Natural killer cell (primary cell): ENCODE measurements around the gene GCNT2. TPM values are rescaled to one million over a fixed set of nuclear protein-coding genes. Genes with fewer than 3 reads are reported as not detected.
A peak's percentile ranks its signal among the peaks of the same experiment; 100 is the strongest.

Source experiments
- ATAC-seq, 3 donors: fragments of 150-1000 bp in 2 of 3; fragments of 200-7000 bp in 1 of 3; cut with Tn5 transposase; 1 replicate in 1 of 3; 2 replicates in 2 of 3; pipeline ENCODE4 v1.10.0; 2021; ENCODE audit warnings: mild to moderate bottlenecking in 2 of 3, moderate library complexity in 2 of 3
- DNase-seq, 2 donors: peaks; one replicate each; pipeline versions ENCODE4 v3.0.0 to v3.0.0-alpha.2; 2013 to 2021; ENCODE audit warnings: mixed read lengths in 1 of 2
- H3K27ac ChIP-seq: one replicate; pipeline ENCODE4 v1.5.1; 2013; ENCODE audit warnings: mild to moderate bottlenecking, low read length
- H3K27me3 ChIP-seq: one replicate; pipeline ENCODE4 v1.6.1; 2013; ENCODE audit warnings: low read length; ENCODE audit not compliant: control insufficient read depth, insufficient read depth
- H3K36me3 ChIP-seq: one replicate; pipeline ENCODE4 v1.6.1; 2013; ENCODE audit warnings: low read length; ENCODE audit not compliant: control insufficient read depth, insufficient read depth
- H3K4me1 ChIP-seq: one replicate; pipeline ENCODE4 v1.6.1; 2013; ENCODE audit warnings: low read length; ENCODE audit not compliant: control insufficient read depth, insufficient read depth
- H3K4me3 ChIP-seq: one replicate; pipeline ENCODE4 v1.5.1; 2013; ENCODE audit warnings: low read length
- H3K9me3 ChIP-seq: one replicate; pipeline ENCODE4 v1.6.1; 2013; ENCODE audit warnings: low read length; ENCODE audit not compliant: control insufficient read depth, insufficient read depth
- H3K27ac Mint-ChIP-seq, 2 donors: one replicate each; pipeline ENCODE4 v1.8.0; 2022; ENCODE audit warnings: mild to moderate bottlenecking in 2 of 2, mixed read lengths in 2 of 2, moderate library complexity in 1 of 2
- H3K27me3 Mint-ChIP-seq, 2 donors: one replicate each; pipeline ENCODE4 v1.8.0; 2022; ENCODE audit warnings: low read depth in 2 of 2, mixed read lengths in 2 of 2
- H3K36me3 Mint-ChIP-seq: one replicate; pipeline ENCODE4 v1.8.0; 2022; ENCODE audit warnings: mixed read lengths
- H3K4me1 Mint-ChIP-seq, 2 donors: one replicate each; pipeline ENCODE4 v1.8.0; 2022; ENCODE audit warnings: mixed read lengths in 2 of 2
- H3K4me3 Mint-ChIP-seq: one replicate; pipeline ENCODE4 v1.8.0; 2022; ENCODE audit warnings: mild to moderate bottlenecking, moderate library complexity, mixed read lengths
- H3K9me3 Mint-ChIP-seq, 2 donors: one replicate each; pipeline ENCODE4 v1.8.0; 2022; ENCODE audit warnings: mixed read lengths in 2 of 2
- WGBS: methylation state at CpG from one replicate; pipeline ENCODE4 v1.1.7; 2013; ENCODE audit warnings: missing lambda C conversion rate; ENCODE audit not compliant: insufficient coverage; 5-methylcytosine and 5-hydroxymethylcytosine counted together
- intact Hi-C: fragments of 100-400 bp; cut with micrococcal nuclease; formaldehyde crosslinking; loops from one replicate; pipeline ENCODE4 v1.14.2; 2022
- total RNA-seq, 4 donors: library from RNA; stranded (reverse); fragments of 120-200 nt in 1 of 4; gene quantifications; one replicate each; pipeline versions ENCODE4 v1.2.3 to v1.2.4, GENCODE V29; 2013 to 2022
- TF ChIP-seq, protein P1 (sequence below): fragments of 200-600 bp; IDR thresholded peaks from one replicate; pipeline ENCODE4 v1.8.0; 2022; ENCODE audit warnings: antibody characterized with exemption

The GCNT2 gene
- total RNA-seq, 3 donors from 2014 or later (not counting 1 experiment from before 2014, with no cell fraction given): 0.79 to 4.7 (median 0.80) TPM

DNA sequence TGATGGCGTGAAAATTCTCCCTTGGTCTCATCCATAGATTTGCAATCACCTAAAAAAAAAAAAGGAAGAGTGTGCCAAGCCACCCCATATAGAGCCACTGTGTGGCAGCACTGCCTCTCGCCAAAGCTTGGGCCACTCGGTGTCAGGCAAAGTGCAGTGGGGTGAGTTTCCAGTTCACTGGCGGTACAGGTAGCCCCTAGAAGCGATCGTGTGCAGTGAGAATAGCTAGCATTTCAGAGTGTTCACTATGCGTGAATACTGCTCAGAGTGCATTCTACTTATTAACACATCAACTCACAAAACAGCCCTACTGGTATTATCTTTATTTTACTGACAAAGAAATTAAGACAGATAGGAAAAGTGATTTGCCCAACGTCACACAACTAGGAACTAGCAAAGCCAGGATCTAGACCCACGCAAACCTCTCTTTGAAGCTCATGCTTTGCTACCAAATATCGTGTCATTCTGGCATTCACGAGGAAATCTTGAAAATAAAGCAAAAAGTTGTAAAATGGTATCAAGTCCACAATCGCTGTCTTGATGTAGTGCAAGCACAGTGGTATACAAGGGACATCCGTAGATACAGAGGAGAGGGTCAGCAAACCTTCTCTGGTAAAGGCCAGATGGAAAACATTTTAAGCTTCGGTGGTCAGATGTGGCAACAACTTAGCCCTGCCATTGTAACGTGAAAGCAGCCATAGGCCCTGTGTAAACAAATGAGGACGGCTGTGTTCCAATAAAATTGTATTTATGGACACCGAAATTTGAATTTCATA, 10.4 kb upstream of the GCNT2 start:
- no peak overlapping the region for H3K27ac ChIP-seq
- Mint-ChIP-seq H3K27me3 (peaks cover 10 to 11% of the 10 kb centered on the region in 2 donors), H3K4me3 (no peak overlapping the region), H3K4me1 (peaks cover 5 to 11% of the 10 kb centered on the region in 2 donors), H3K27ac (no peak overlapping the region), H3K36me3 (no peaks in the 10 kb centered on the region), H3K9me3 (no peaks in the 10 kb centered on the region)
- no peaks in the 10 kb centered on the region for H3K9me3 ChIP-seq
- intact Hi-C loops: loop anchor here (1.0 kb wide), 1 partner anchor 291 kb away; no protein-coding TSS in a partner anchor
- H3K4me3 ChIP-seq: no peak overlapping the region
- ATAC-seq: peak; percentile 74 to 84 (median 83)
- WGBS: 49% methylated on average over 16 of the region's 17 CpGs
- DNase-seq: peak in 1 of 2 donors; percentile 63
- H3K27me3 ChIP-seq: no peaks in the 10 kb centered on the region
- no peaks in the 10 kb centered on the region for H3K36me3 ChIP-seq
- no peaks in the 10 kb centered on the region for H3K4me1 ChIP-seq
- TF ChIP-seq, protein P1, sequence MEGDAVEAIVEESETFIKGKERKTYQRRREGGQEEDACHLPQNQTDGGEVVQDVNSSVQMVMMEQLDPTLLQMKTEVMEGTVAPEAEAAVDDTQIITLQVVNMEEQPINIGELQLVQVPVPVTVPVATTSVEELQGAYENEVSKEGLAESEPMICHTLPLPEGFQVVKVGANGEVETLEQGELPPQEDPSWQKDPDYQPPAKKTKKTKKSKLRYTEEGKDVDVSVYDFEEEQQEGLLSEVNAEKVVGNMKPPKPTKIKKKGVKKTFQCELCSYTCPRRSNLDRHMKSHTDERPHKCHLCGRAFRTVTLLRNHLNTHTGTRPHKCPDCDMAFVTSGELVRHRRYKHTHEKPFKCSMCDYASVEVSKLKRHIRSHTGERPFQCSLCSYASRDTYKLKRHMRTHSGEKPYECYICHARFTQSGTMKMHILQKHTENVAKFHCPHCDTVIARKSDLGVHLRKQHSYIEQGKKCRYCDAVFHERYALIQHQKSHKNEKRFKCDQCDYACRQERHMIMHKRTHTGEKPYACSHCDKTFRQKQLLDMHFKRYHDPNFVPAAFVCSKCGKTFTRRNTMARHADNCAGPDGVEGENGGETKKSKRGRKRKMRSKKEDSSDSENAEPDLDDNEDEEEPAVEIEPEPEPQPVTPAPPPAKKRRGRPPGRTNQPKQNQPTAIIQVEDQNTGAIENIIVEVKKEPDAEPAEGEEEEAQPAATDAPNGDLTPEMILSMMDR: peak; percentile 40

DNA sequence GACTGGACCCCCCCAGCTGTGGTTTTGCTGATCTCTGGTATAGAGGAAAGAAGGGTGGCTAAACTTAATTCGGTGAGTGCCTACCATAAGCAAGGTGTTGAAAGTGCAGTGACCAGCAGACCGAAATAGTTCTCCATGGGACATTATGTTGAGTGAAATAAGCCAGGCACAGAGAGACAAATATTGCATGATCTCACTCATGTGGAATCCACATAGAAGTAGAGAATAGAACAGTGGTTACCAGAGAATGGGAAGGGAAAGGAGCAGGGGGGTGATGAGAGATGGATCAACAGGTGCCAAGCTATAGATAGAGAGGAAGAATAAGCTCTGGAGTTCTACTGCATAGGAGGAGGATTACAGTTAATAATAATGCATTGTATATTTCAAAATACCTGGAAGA, 9.7 kb upstream of the GCNT2 start:
- TF ChIP-seq, protein P1: no peak
- no peak overlapping the region for H3K4me3 ChIP-seq
- Mint-ChIP-seq H3K27ac (no peak overlapping the region), H3K4me3 (no peak overlapping the region), H3K9me3 (no peaks in the 10 kb centered on the region), H3K4me1 (peaks cover 5 to 11% of the 10 kb centered on the region in 2 donors), H3K27me3 (peaks cover 10 to 11% of the 10 kb centered on the region in 2 donors), H3K36me3 (no peaks in the 10 kb centered on the region)
- WGBS: 76% methylated on average over 2 of the region's 2 CpGs
- H3K9me3 ChIP-seq: no peaks in the 10 kb centered on the region
- H3K27me3 ChIP-seq: no peaks in the 10 kb centered on the region
- intact Hi-C loops: no loop called here
- no peak overlapping the region for H3K27ac ChIP-seq
- ATAC-seq: no peak
- no peaks in the 10 kb centered on the region for H3K36me3 ChIP-seq
- no peaks in the 10 kb centered on the region for H3K4me1 ChIP-seq
- DNase-seq: no peak

GRCh38 chr6:10513544-10513943, 7.6 kb upstream of the GCNT2 start:
- Histone ChIP-seq H3K27ac (no peak overlapping the region), H3K9me3 (no peaks in the 10 kb centered on the region), H3K36me3 (no peaks in the 10 kb centered on the region), H3K4me3 (no peak overlapping the region), H3K27me3 (no peaks in the 10 kb centered on the region), H3K4me1 (no peaks in the 10 kb centered on the region)
- H3K9me3 Mint-ChIP-seq: no peaks in the 10 kb centered on the region
- H3K4me1 Mint-ChIP-seq: peaks cover 0 to 6% of the 10 kb centered on the region in 2 donors
- WGBS: 21% methylated on average over 2 of the region's 2 CpGs
- H3K4me3 Mint-ChIP-seq: no peak overlapping the region
- no peak for ATAC-seq
- DNase-seq: no peak
- H3K36me3 Mint-ChIP-seq: no peaks in the 10 kb centered on the region
- TF ChIP-seq, protein P1: no peak
- peaks cover 10 to 11% of the 10 kb centered on the region in 2 donors for H3K27me3 Mint-ChIP-seq
- intact Hi-C loops: no loop called here
- H3K27ac Mint-ChIP-seq: no peak overlapping the region
